Measurements from ENCODE around the gene METTL4. TPM values are rescaled to one million over a fixed set of nuclear protein-coding genes. Genes with fewer than 3 reads are reported as not detected.

The METTL4 gene
- total RNA-seq, 1 experiment from 2014 or later, result 15.5 TPM

- ChIA-PET POLR2A (no interaction called here), RAD21 (ENCODE audit: low non-redundant PET in 1 of 2, low total read pairs in 2 of 2, uncharacterized antibody in 2 of 2, unreplicated experiment in 2 of 2) (no interaction called here), CTCF (no interaction called here)
- Histone ChIP-seq H2AFZ (ENCODE audit: low read depth, low read length, poor library complexity, severe bottlenecking) (no peak overlapping the region), H3K36me3 (ENCODE audit: control insufficient read depth in 1 of 2, insufficient read depth in 2 of 2, low read length in 2 of 2) (no peaks in the 10 kb centered on the region), H3K27ac (ENCODE audit: low read depth, low read length) (no peak overlapping the region), H3K79me2 (ENCODE audit: insufficient read depth, low read length) (no peaks in the 10 kb centered on the region), H3K9me3 (ENCODE audit: control insufficient read depth in 1 of 2, insufficient read depth in 1 of 2, low read depth in 1 of 2, low read length in 2 of 2) (no peaks in the 10 kb centered on the region), H3K9ac (ENCODE audit: low read length) (no peak overlapping the region), H3K4me1 (ENCODE audit: control insufficient read depth in 1 of 2, insufficient read depth in 2 of 2, low read length in 2 of 2) (no peaks in the 10 kb centered on the region), H3K9me2 (ENCODE audit: insufficient read depth) (no peaks in the 10 kb centered on the region), H3K4me2 (ENCODE audit: low read length) (no peak overlapping the region), H4K20me1 (ENCODE audit: insufficient read depth) (no peaks in the 10 kb centered on the region), H3K27me3 (ENCODE audit: insufficient read depth, low read length) (no peaks in the 10 kb centered on the region), H3K4me3 (replicated peaks in 1 of 2; ENCODE audit: low read depth in 1 of 2, low read length in 2 of 2) (no peak overlapping the region)
- DNase-seq (ENCODE audit: low read depth, low spot score) (no peak), ATAC-seq (no peak)
- BruUV-seq (replicated peaks), result no TSS peak
- no peak for TF ChIP-seq SIN3A (IDR thresholded peaks at IDR 0.05; ENCODE audit: low read depth)
- TF ChIP-seq ZNF274 (IDR thresholded peaks at IDR 0.05; ENCODE audit: low read depth, low read length), result no peak
- TF ChIP-seq ZFX (IDR thresholded peaks at IDR 0.05), result no peak
- TF ChIP-seq SP1 (IDR thresholded peaks at IDR 0.05; ENCODE audit: low read depth), result no peak
- no peak for TF ChIP-seq POLR2AphosphoS5 (IDR thresholded peaks at IDR 0.05; ENCODE audit: low read depth, low read length)
- TF ChIP-seq JUND (IDR thresholded peaks at IDR 0.05), result no peak
- TF ChIP-seq, protein P1, sequence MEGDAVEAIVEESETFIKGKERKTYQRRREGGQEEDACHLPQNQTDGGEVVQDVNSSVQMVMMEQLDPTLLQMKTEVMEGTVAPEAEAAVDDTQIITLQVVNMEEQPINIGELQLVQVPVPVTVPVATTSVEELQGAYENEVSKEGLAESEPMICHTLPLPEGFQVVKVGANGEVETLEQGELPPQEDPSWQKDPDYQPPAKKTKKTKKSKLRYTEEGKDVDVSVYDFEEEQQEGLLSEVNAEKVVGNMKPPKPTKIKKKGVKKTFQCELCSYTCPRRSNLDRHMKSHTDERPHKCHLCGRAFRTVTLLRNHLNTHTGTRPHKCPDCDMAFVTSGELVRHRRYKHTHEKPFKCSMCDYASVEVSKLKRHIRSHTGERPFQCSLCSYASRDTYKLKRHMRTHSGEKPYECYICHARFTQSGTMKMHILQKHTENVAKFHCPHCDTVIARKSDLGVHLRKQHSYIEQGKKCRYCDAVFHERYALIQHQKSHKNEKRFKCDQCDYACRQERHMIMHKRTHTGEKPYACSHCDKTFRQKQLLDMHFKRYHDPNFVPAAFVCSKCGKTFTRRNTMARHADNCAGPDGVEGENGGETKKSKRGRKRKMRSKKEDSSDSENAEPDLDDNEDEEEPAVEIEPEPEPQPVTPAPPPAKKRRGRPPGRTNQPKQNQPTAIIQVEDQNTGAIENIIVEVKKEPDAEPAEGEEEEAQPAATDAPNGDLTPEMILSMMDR (IDR thresholded peaks at IDR 0.05 in 2 of 3, conservative IDR thresholded peaks at IDR 0.05 in 1 of 3; ENCODE audit: borderline replicate concordance in 1 of 3, insufficient read depth in 1 of 3, low read depth in 2 of 3, low read length in 2 of 3), result no peak
- no peak for TF ChIP-seq CEBPB (IDR thresholded peaks at IDR 0.05; ENCODE audit: low read depth)
- intact Hi-C loops (cut with micrococcal nuclease), result no loop called here
Measured at GRCh38 chr18:2504642-2505041, 66.7 kb downstream of the METTL4 start.

DNA sequence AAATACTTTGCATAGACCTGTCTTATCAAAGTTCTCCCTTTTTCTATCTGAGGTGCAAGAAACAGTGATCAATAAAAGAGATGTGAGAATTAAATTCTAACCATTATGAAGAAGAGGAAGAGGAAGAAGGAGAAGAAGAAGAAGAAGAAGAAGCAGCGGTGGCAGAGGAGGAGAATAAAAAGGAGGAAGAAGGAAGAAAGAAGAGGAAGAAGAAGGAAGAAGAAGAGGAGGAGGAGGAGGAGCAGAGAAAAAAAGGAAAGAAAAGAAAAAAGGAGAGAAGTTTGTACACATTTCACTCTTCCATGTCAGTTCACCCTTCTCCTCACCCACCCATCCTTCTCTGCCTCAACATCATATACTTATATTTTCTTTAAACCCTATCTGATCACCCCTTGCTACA lies 68.4 kb downstream of the METTL4 start:
- intact Hi-C loops (cut with micrococcal nuclease), result no loop called here
- TF ChIP-seq CEBPB (IDR thresholded peaks at IDR 0.05; ENCODE audit: low read depth) (no peak), SP1 (IDR thresholded peaks at IDR 0.05; ENCODE audit: low read depth) (no peak), FOSL1 (IDR thresholded peaks at IDR 0.05; ENCODE audit: low read depth) (no peak), SRF (IDR thresholded peaks at IDR 0.05; ENCODE audit: low read depth) (no peak), ZFX (IDR thresholded peaks at IDR 0.05) (no peak), EGR1 (IDR thresholded peaks at IDR 0.05; ENCODE audit: low read depth) (no peak), ZNF274 (IDR thresholded peaks at IDR 0.05; ENCODE audit: low read depth, low read length) (no peak), ELF1 (IDR thresholded peaks at IDR 0.05; ENCODE audit: borderline replicate concordance, low read depth) (no peak), JUND (IDR thresholded peaks at IDR 0.05) (no peak), EZH2 (IDR thresholded peaks at IDR 0.05) (no peak), SIN3A (IDR thresholded peaks at IDR 0.05; ENCODE audit: low read depth) (no peak), ZBTB33 (IDR thresholded peaks at IDR 0.05; ENCODE audit: extremely low read depth, insufficient replicate concordance, low read length) (no peak), POLR2A (IDR thresholded peaks at IDR 0.05; ENCODE audit: borderline replicate concordance, extremely low read depth, insufficient read depth, insufficient read length) (no peak), RAD21 (IDR thresholded peaks at IDR 0.05; ENCODE audit: low read depth) (no peak)
- TF ChIP-seq, protein P1 (IDR thresholded peaks at IDR 0.05 in 2 of 3, conservative IDR thresholded peaks at IDR 0.05 in 1 of 3; ENCODE audit: borderline replicate concordance in 1 of 3, insufficient read depth in 1 of 3, low read depth in 2 of 3, low read length in 2 of 3), result no peak

More for the DNA sequence above, 68.4 kb downstream of the METTL4 start:
- ATAC-seq (no peak), DNase-seq (ENCODE audit: low read depth, low spot score) (no peak)
- Histone ChIP-seq H3K27ac (ENCODE audit: low read depth, low read length) (no peak overlapping the region), H3K9ac (ENCODE audit: low read length) (no peak overlapping the region), H3K4me2 (ENCODE audit: low read length) (no peak overlapping the region), H3K4me3 (replicated peaks in 1 of 2; ENCODE audit: low read depth in 1 of 2, low read length in 2 of 2) (no peak overlapping the region), H3K36me3 (ENCODE audit: control insufficient read depth in 1 of 2, insufficient read depth in 2 of 2, low read length in 2 of 2) (no peaks in the 10 kb centered on the region), H2AFZ (ENCODE audit: low read depth, low read length, poor library complexity, severe bottlenecking) (no peak overlapping the region), H3K9me3 (ENCODE audit: control insufficient read depth in 1 of 2, insufficient read depth in 1 of 2, low read depth in 1 of 2, low read length in 2 of 2) (no peaks in the 10 kb centered on the region), H4K20me1 (ENCODE audit: insufficient read depth) (no peaks in the 10 kb centered on the region), H3K4me1 (ENCODE audit: control insufficient read depth in 1 of 2, insufficient read depth in 2 of 2, low read length in 2 of 2) (no peaks in the 10 kb centered on the region), H3K9me2 (ENCODE audit: insufficient read depth) (no peaks in the 10 kb centered on the region), H3K79me2 (ENCODE audit: insufficient read depth, low read length) (no peaks in the 10 kb centered on the region), H3K27me3 (ENCODE audit: insufficient read depth, low read length) (no peaks in the 10 kb centered on the region)
- BruUV-seq (replicated peaks), result no TSS peak
- ChIA-PET POLR2A (no interaction called here), CTCF (no interaction called here), RAD21 (ENCODE audit: low non-redundant PET in 1 of 2, low total read pairs in 2 of 2, uncharacterized antibody in 2 of 2, unreplicated experiment in 2 of 2) (no interaction called here)
